ENCODE results near the gene ZNF780B. TPM values are rescaled to one million over a fixed set of nuclear protein-coding genes. Genes with fewer than 3 reads are reported as not detected.

ZNF780B gene
- total RNA-seq, result 9.5 to 16.0 TPM (median 10.1 TPM) in 3 replicates
- long read RNA-seq, result 0 reads

- no peak for TF ChIP-seq CTCF (IDR thresholded peaks at IDR 0.05)
- Mint-ChIP-seq H3K36me3 (ENCODE audit: low read depth) (peaks cover 16% of the 10 kb centered on the region), H3K27me3 (ENCODE audit: low read depth) (no peaks in the 10 kb centered on the region), H3K4me1 (ENCODE audit: low read depth) (peaks cover 30% of the 10 kb centered on the region), H3K4me3 (ENCODE audit: unreplicated experiment) (peak within 1 kb of the TSS; percentile 98), H3K27ac (ENCODE audit: unreplicated experiment) (peak within 1 kb of the TSS; percentile 68), H3K9me3 (ENCODE audit: low read depth) (peaks cover 49% of the 10 kb centered on the region)
- no peak for DNase-seq (ENCODE audit: low spot score)
Observed at GRCh38 chr19:40055832-40056504, at the start of gene ZNF780B. TSS of gene ZNF780B (minus strand) at chr19:40056231. CDS start at chr19:40050332, 5,899 bp downstream.

GRCh38 chr19:40104754-40105153 lies 48.7 kb upstream of the ZNF780B start:
- Mint-ChIP-seq H3K4me1 (ENCODE audit: low read depth) (no peaks in the 10 kb centered on the region), H3K9me3 (ENCODE audit: low read depth) (no peaks in the 10 kb centered on the region), H3K4me3 (ENCODE audit: unreplicated experiment) (no peak overlapping the region), H3K36me3 (ENCODE audit: low read depth) (no peaks in the 10 kb centered on the region), H3K27me3 (ENCODE audit: low read depth) (peaks cover 9% of the 10 kb centered on the region), H3K27ac (ENCODE audit: unreplicated experiment) (no peak overlapping the region)
- DNase-seq (ENCODE audit: low spot score), result no peak
- TF ChIP-seq CTCF (IDR thresholded peaks at IDR 0.05), result no peak

GRCh38 chr19:40103600-40103999 lies 47.6 kb upstream of the ZNF780B start:
- H3K27me3 Mint-ChIP-seq (ENCODE audit: low read depth), result peaks cover 9% of the 10 kb centered on the region
- no peak overlapping the region for H3K4me3 Mint-ChIP-seq (ENCODE audit: unreplicated experiment)
- no peaks in the 10 kb centered on the region for H3K9me3 Mint-ChIP-seq (ENCODE audit: low read depth)
- no peaks in the 10 kb centered on the region for H3K36me3 Mint-ChIP-seq (ENCODE audit: low read depth)
- DNase-seq (ENCODE audit: low spot score), result no peak
- no peak for TF ChIP-seq CTCF (IDR thresholded peaks at IDR 0.05)
- no peaks in the 10 kb centered on the region for H3K4me1 Mint-ChIP-seq (ENCODE audit: low read depth)
- no peak overlapping the region for H3K27ac Mint-ChIP-seq (ENCODE audit: unreplicated experiment)

- DNase-seq (ENCODE audit: low spot score), result no peak
- Mint-ChIP-seq H3K36me3 (ENCODE audit: low read depth) (no peaks in the 10 kb centered on the region), H3K27ac (ENCODE audit: unreplicated experiment) (no peak overlapping the region), H3K9me3 (ENCODE audit: low read depth) (no peaks in the 10 kb centered on the region), H3K4me3 (ENCODE audit: unreplicated experiment) (no peak overlapping the region), H3K27me3 (ENCODE audit: low read depth) (peaks cover 15% of the 10 kb centered on the region), H3K4me1 (ENCODE audit: low read depth) (no peaks in the 10 kb centered on the region)
- no peak for TF ChIP-seq CTCF (IDR thresholded peaks at IDR 0.05)
Observed at GRCh38 chr19:40101813-40102212, 45.8 kb upstream of the ZNF780B start.

GRCh38 chr19:40093416-40093815 lies 37.4 kb upstream of the ZNF780B start:
- peaks cover 19% of the 10 kb centered on the region for H3K27me3 Mint-ChIP-seq (ENCODE audit: low read depth)
- TF ChIP-seq CTCF (IDR thresholded peaks at IDR 0.05), result no peak
- DNase-seq (ENCODE audit: low spot score), result no peak
- H3K27ac Mint-ChIP-seq (ENCODE audit: unreplicated experiment), result no peak overlapping the region
- H3K4me3 Mint-ChIP-seq (ENCODE audit: unreplicated experiment), result no peak overlapping the region
- H3K9me3 Mint-ChIP-seq (ENCODE audit: low read depth), result peaks cover 8% of the 10 kb centered on the region
- peaks cover 24% of the 10 kb centered on the region for H3K4me1 Mint-ChIP-seq (ENCODE audit: low read depth)
- H3K36me3 Mint-ChIP-seq (ENCODE audit: low read depth), result peaks cover 2% of the 10 kb centered on the region
